HG02884 (cell line): ENCODE results near the gene CPNE1.
"Not testable (repeated sequence)": the region's sequence is repeated elsewhere in the genome, so short reads cannot be mapped to it uniquely, and the experiment has no call there.

Experiments
- ATAC-seq: cut with Tn5 transposase; IDR thresholded peaks from one replicate; pipeline ENCODE4 v1.9.1; 2021; ENCODE audit warnings: mild to moderate bottlenecking, moderate library complexity; ENCODE audit not compliant: unreplicated experiment

The CPNE1 gene

GRCh38 chr20:35698298-35699126, 33.8 kb upstream of the CPNE1 start:
- peak; percentile 12 for ATAC-seq

DNA sequence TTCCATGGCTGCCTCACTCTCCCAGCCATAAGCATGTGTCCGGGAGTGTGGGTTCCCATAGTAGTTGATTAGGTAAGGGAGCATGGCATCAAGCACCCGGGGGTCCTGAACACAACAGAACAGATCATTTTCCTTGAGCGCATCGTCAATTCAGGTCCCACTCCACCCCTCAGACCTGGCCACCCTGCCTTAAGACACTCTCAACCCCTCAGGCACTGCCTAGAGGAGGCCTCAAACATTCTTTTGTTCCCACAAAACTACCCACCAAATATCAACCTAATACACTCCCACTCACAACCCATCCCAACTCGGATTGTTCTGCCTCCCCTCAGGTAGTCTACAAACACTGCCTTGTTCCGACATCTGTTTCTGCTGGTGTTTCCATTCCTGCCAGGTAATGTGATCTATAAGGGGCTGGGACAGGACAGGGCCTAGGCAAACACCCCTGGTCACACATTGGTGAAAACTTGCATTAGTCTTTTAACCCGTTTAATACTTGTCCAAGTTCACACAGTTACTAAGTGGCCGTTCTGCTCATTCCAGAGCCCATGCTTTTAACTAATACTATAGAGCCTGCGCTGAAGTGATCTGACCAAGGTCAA, 33.1 kb upstream of the CPNE1 start:
- ATAC-seq: no peak

DNA sequence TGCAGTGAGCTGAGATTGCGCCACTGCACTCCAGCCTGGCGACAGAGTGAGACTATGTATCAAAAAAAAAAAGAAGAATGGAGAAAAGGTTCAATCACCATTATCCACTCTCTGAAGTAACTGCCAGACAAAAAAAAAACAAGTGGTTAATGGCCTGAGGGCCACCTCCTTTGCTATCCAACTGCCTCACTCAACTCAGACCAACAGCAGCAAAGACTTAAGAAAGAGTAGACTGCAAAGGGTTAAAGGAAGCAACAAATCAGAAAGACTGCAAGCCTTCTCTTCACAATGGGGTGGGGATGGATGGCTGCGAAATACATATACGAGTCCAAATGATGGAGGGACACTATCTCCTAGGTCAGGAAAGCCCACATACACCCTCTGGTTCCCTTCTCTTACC, 31.3 kb upstream of the CPNE1 start:
- no peak for ATAC-seq

DNA sequence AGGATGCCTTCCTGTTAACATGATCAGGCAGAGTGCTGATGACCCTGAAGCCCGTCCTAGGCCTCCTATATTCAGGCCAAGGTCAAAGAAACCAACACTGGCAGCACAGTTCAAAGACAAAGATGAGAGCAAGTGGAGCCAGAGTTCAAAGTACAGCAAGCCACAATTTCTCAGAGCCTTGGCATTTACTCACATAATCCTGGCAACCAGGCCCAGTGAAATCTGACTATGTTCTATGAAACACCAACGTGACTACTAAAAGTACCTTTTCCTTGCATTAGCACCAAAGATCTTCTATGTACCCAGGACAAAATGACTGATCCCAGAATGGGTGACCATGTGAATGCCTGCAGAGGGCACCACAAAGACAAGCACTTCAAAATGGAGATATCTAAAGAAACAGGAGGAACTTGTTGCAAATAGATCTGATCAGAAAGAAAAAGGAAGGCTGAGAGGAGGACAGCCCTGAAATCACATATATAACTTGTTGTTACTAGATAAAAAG, 30.6 kb upstream of the CPNE1 start:
- ATAC-seq: no peak

DNA sequence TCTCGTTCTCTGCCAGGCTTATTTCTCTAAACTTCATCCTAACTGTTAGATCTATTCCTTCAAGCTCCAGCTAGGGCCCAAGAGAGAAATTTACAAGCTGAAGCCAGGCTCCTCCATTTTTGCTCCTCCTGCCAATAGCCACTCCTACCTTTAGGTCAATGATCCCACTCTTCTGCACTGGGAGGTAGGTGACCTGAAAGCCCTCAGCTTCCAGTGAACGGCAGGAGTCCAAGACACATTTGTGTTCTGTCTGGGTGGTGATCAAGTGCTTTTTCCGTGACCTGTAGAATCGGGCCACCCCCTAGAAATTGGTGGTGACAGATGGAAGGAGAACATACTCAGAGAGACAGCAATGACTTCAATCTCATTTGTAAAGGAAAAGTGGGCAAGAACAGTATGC, 25.6 kb upstream of the CPNE1 start:
- no peak for ATAC-seq

DNA sequence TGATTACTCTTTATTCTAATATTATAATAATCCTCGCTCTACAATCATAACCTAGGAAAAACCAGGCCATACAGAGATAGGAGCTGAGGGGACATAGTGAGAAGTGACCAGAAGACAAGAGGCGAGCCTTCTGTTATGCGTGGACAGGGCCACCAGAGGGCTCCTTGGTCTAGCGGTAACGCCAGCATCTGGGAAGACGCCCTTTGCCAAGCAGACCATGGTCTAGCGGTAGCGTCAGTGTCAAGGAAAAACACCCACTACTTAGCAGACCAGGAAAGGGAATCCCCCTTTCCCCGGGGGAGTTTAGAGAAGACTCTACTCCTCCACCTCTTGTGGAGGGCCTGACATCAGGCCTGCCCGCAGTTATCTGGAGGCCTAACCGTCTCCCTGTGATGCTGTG, 22.2 kb upstream of the CPNE1 start:
- ATAC-seq: not testable (repeated sequence)

GRCh38 chr20:35685368-35685767, 20.7 kb upstream of the CPNE1 start:
- not testable (repeated sequence) for ATAC-seq

DNA sequence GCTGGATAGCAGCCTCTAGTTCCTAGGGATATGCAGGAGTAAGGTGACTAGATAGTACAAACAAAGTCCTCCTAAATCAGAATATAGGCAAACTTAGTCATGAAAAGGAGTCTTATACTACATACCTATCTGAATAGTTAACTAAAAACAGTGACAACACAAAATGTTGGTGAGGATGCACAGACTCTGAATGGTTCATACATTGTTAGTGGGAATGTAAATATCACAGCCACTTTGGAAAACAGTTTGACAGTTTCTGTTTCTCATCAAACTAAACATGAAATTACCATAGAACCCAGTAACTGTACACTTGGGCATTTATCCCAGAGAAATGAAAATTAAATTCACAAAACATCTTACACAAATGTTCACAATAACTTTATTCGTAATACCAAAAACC, 17.3 kb upstream of the CPNE1 start:
- no peak for ATAC-seq

DNA sequence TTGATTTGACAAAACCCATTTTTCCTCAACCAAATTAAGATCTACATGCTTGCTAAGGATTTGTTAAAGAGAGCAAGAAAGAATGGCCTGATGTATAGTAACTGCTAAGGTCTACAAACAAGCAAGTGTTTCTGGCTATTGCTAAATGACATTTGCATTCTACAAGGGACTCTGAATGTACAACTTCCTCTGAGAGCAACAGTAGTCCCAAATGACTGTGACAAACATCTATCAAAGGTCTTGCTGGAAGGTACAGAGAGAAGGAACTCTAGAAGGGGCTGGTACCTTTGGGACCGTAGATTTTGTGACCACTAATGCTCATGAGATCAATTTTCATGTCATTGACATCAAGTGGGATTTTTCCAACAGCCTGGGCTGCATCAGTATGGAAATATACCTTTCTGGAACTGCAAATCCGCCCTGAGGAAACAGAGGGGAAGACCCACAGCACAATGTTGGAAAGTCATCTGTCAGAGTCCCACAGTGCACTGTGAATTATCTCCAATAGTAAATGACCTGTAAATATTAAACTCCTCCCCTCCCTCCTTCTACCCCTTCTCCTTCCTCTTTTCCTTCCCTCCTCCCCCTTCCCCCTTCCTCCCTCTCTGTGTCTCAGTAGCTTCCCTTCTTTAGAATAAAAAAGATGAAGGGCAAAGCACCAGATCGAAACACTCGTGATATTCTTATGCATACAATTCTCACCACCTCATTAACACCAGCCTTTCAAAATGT, 15.9 kb upstream of the CPNE1 start:
- ATAC-seq: no peak

- no peak for ATAC-seq
These were observed 10.2 kb upstream of the CPNE1 start for GRCh38 chr20:35674921-35675320.

GRCh38 chr20:35673884-35674283, 9.2 kb upstream of the CPNE1 start:
- no peak for ATAC-seq

DNA sequence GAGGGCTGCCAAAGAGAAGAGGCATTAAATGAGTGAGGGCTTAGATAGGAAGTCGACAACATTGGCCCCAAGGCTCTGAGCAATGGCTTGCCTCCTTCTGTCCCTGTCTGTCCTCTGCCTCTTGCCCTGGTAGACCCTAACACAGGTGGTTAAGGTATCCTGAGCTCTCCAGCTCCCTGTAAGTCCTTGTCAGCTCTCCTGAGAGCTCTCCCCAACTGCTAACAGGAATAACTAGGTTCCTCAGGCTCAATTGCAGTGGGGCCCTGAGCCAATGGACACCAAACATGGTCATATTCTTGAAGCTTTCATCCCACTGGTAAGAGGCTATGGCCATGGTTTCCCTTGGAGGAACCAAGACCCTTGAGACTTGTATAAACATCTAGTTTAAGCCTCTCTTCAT, 5.0 kb upstream of the CPNE1 start:
- no peak for ATAC-seq

GRCh38 chr20:35669221-35669620, 4.5 kb upstream of the CPNE1 start:
- no peak for ATAC-seq

- no peak for ATAC-seq
These were observed 1.2 kb upstream of the CPNE1 start for GRCh38 chr20:35665949-35666288.

GRCh38 chr20:35663516-35664465, 909 bp downstream of the CPNE1 start:
- ATAC-seq: peak; percentile 26

- ATAC-seq: no peak
These were observed 2.1 kb downstream of the CPNE1 start for GRCh38 chr20:35662551-35662950.

- no peak for ATAC-seq
These were observed 2.8 kb downstream of the CPNE1 start for GRCh38 chr20:35661908-35662307.

GRCh38 chr20:35661053-35661452, 3.6 kb downstream of the CPNE1 start:
- ATAC-seq: no peak

- ATAC-seq: no peak
These were observed 4.4 kb downstream of the CPNE1 start for GRCh38 chr20:35660122-35660937.

- ATAC-seq: no peak
These were observed 7.4 kb downstream of the CPNE1 start for GRCh38 chr20:35657271-35657670.
